Stimulated activated CD8-positive, alpha-beta memory T cell treated with anti-CD3 and anti-CD28 coated beads, Interleukin-2, amount 100 ng/mL, for 1 hour (primary cell): ENCODE measurements around the gene ALPK3.

Experiments
- DNase-seq, 2 donors: peaks; one replicate each; pipeline ENCODE4 v3.0.0-alpha.2; 2020; ENCODE audit warnings: low read depth in 2 of 2

Gene ALPK3

DNA sequence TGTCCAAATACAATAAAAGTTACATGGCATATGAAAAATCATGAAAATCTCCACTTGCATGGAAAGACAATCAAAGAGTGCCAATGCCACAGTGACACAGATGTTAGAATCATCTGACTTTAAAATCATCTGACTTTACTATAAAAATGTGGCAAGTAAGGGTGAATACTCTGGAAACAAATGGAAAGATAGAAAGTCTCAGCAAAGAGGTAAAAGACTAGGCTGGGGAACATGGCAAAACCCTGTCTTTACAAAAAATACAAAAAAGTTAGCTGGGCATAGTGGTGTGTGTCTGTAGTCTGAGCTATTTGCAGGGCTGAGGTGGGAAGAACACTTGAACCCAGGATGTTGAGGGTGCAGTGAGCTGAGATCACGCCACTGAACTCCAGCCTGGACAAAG, 29.1 kb downstream of the ALPK3 start:
- DNase-seq = no peak

DNA sequence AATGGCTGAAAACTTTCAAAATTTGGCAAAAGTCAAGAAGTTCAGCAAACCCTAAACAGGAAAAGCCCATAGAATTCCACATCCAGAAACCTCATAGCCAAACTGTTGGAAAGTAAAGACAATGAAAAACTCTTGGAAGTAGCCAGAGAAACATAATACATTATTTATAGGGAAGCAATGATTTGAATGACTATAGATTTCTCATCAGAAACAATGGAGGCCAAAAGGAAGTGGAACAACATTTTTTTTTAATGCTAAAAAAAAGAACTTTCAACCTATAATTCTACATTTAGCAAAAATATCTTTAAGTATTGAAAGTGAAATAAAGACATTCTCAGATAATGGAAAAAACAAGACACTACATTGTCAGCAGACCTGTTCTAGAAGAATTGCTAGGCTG, 30.2 kb downstream of the ALPK3 start:
- DNase-seq = no peak

DNA sequence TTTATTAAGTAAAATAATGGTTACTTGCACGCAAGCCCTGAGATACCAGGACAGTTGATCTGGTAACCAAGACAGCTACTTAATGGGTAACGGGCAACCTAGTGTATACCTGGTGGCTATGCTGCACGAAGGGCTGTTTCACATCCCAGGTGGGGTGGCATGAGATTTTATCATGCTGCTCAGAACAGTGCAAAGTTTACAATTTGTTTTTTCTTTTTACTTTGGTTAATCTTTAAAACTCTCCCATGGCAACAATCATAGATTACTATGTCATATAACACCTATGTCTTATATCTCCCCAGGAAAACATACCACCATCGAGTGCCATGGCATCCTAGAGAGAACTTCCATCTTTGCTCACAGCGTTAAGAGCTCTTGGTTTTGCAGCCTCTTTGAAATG, 35.1 kb downstream of the ALPK3 start:
- no peak for DNase-seq

DNA sequence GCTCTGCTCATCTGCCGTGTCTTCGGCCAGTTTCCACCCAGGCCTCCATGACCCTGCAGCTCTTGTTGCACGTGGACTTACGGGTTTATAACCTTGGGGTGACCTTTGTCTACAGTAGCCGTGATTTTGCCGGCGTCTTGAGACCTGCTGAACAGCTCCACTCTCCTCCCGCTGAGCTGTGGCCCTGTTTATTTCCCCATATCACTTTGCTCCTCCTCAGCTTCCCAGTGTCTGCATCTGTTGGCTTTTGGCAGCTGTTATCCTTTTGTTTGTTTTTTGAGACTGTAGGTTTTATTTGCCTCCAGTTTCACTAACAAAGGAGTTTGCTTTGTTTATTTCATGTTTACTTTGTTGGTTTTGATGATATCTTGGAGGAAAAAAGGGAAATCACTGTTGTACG, 38.0 kb downstream of the ALPK3 start:
- DNase-seq = no peak

DNA sequence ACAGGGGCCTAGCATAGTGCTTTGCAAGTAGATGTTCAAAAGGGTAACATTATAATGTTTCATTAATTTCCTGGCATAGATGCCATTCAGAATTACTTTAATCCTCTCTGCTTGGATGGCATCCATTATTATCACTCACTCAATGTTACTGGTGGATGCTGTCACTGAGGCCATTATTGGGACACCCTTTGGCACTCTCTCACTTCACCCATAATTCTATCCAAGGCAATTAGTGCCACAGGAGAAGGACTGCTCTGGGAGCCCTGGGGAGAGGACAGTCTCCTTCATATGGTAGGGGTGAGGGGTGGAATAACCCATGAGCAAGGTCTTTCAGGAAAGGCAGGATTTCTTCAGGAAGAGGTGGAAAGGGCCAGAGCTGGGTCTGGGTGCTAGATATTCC, 38.6 kb downstream of the ALPK3 start:
- DNase-seq = no peak

DNA sequence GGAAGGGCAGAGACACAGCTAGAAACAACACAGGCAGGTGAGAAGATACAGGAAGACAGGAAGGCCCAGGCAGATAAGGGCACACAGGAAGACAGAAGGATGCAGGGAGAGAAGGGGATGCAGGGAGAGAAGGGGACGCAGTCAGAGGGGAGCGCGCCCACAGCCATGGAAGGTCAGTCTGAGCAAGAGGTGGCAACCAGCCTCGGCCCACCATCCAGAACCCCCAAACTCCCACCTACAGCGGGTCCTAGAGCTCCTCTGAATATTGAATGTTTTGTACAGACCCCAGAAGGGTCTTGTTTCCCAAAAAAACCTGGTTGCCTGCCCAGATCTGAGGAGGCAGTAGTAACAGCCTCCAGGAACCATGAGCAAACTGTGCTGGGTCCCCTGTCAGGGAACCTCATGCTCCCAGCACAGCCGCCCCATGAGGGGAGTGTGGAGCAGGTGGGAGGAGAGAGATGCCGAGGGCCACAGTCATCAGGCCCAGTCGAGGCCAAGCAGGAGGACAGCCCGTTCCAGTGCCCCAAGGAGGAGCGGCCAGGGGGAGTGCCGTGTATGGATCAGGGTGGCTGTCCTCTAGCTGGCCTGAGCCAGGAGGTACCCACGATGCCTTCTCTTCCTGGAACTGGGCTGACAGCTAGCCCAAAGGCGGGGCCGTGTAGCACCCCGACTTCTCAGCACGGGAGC, 39.7 kb downstream of the ALPK3 start:
- DNase-seq = no peak

DNA sequence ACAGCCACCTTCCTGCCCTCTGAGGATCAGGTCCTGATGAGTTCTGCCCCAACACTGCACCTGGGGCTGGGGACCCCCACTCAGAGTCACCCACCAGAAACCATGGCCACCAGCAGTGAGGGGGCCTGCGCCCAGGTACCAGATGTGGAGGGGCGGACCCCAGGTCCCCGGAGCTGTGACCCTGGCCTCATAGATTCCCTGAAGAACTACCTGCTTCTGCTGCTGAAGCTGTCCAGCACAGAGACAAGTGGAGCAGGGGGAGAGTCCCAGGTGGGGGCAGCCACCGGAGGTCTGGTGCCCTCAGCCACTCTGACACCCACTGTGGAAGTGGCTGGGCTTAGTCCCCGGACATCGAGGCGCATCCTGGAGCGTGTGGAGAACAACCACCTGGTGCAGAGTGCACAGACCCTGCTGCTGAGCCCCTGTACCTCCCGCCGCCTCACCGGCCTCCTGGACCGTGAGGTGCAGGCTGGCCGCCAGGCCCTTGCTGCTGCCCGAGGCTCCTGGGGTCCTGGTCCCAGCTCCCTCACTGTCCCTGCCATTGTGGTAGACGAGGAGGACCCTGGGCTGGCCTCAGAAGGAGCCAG, 40.4 kb downstream of the ALPK3 start:
- no peak for DNase-seq

DNA sequence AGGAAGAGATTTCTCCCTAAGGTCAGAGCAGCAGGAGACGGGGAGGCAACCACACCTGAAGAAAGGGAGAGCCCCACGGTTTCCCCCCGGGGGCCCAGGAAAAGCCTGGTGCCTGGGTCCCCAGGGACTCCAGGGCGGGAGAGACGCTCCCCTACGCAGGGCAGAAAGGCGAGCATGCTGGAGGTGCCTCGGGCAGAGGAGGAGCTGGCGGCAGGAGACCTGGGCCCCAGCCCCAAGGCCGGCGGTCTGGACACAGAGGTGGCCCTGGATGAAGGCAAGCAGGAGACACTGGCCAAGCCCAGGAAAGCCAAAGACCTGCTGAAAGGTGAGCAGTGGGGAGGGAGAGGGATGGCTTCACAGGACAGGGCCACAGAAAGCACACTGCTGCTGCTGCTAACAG, 41.1 kb downstream of the ALPK3 start:
- no peak for DNase-seq

DNA sequence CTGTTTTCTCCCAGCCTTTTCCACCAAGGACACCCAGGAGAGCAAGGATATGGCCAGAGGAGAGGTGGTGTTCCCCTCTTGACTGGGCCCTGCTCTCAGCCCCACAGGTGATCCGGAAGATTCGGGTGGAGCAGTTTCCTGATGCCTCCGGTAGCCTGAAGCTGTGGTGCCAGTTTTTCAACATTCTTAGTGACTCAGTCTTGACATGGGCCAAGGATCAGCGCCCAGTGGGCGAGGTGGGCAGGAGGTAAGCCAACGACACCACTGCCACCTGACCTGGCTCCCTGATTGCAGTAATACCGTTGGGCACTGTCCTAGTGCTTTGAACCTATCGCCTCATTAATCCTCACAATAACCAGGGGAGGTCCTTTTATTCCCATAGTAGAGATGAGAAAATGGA, 42.0 kb downstream of the ALPK3 start:
- no peak for DNase-seq

DNA sequence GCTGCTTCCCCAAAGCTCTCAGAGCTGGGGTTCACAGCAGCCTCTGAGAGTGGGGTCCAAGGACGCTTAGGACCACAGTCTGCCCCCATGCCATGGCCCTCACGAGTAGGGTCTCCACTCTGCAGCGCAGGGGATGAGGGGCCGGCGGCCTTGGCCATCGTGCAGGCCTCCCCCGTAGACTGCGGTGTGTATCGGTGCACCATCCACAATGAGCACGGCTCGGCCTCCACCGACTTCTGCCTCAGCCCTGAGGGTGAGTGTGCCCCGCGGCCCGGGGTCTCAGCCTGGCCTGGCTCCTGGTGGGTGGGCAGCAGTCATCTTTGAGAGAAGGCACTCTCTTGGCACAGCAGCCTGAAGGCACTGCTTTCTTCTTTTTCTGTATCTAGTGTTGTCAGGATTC, 42.5 kb downstream of the ALPK3 start:
- no peak for DNase-seq

DNA sequence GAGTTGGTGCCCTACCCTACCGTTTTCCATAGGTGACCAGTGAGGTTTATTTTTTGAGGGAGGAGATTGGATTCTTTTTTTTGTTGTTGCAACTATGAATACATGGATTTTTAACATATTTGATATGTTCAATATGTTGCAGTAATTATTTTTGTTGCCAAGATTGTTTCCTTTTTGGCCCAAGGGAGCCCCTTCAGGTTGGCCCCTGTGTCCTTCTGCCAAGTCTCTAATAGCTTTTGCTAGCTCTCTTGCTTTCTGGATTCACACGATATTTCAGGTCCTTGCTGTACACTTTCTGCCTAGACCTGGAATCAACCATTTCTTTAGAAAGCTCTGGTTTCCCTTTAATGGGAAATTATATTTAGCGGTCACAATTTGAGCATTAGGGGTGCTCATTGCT, 44.6 kb downstream of the ALPK3 start:
- no peak for DNase-seq

DNA sequence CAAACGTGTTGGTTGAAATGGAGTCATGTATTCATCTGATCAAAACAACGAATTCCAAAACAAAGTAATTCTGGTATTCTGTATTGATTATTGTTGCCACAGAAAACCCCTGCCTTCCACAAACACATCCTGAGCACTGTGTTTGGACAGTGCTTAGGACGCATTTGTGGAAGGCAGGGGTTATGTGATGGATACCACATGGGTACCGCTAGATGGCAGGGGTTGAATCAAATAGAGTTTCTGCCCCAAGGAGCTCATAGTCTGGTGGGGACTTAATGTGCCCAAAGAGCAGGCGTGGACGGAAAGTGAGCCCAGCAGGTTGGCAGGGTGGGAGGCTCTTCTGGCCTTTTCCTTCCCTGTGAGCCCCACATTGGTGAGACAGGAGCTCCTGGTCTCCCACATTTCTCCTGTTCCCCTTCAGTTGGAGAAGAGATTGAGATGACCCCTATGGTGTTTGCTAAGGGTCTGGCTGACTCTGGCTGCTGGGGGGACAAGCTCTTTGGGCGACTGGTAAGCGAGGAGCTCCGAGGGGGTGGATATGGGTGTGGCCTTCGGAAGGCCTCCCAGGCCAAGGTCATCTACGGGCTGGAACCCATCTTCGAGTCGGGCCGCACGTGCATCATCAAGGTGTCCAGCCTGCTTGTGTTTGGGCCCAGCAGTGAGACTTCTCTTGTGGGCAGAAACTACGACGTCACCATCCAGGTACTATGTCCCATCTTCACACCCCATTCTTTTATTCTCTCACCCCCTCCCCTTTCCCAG, 45.2 kb downstream of the ALPK3 start:
- no peak for DNase-seq

DNA sequence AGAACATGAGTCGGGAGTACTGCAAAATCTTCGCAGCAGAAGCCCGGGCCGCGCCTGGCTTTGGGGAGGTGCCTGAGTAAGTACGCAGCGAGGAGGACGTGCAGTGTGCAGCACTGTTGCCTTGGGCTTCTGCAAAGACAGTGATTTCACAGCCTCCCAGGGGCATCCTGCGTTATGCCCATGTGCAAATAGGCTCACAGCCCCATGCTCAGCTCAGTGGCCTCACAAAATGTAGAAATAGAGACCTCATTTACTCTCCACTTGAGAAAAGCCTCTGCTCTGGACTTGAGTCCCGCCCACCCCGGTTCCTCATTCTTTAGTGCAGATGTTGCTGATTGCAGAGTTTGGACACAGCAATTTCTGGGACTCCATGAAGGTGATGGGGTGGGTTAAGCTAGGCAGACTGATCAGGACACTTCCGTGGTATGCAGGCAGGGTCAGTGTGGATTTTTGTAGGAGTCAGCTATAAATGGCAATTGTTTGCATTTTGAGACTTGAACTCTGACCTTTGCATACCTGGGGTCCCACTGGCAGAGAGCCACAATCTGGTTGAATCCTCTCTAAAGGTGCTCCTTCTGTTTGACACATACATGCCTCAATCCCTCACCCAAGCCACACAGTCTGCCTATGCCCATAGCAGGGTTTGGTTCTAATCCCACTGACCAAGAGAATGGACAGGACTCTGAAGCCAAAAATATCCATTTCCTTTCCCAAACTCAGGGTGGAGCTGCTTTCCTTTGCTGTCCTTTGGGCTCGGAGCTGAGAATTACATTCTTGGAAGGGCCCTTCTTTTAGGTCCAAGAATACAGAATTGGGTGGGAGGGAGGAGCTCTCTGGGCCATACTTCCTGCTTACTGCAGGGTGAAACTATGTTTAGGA, 46.6 kb downstream of the ALPK3 start:
- DNase-seq = no peak

DNA sequence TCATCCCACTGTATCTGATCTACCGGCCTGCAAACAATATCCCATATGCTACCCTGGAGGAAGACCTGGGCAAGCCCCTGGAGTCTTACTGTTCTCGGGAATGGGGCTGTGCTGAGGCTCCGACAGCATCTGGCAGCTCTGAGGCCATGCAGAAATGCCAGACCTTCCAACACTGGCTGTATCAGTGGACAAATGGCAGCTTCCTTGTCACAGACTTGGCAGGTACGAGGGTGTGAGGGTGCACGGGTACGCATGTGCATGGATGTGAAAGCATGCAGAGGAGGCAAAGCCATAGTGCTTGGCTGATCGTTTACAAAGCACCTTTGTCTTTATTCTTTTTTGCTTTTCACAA, 47.3 kb downstream of the ALPK3 start:
- DNase-seq = no peak

DNA sequence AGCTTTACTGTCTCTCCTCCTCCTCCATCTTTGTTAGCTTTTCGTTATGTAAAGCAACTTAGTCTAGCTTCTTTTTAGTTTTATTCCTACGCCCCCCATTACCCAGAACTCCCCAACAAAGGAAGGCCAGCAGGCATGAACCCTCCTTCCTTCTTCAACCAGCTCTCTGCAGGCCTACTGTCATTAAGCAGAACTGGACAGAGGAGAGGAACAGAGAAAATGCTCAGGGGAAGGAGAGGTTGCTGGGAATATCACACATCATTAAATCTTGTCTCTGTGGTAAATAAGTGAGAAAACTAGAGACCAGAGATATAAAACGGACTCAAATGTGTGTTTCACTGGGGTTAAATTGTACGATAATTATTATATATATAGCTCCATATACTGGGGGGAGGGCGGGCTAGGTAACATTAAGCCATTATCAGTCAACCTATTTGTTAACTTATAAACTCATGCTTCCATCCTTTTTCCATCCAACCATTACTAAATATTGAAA, 48.0 kb downstream of the ALPK3 start:
- DNase-seq = no peak

DNA sequence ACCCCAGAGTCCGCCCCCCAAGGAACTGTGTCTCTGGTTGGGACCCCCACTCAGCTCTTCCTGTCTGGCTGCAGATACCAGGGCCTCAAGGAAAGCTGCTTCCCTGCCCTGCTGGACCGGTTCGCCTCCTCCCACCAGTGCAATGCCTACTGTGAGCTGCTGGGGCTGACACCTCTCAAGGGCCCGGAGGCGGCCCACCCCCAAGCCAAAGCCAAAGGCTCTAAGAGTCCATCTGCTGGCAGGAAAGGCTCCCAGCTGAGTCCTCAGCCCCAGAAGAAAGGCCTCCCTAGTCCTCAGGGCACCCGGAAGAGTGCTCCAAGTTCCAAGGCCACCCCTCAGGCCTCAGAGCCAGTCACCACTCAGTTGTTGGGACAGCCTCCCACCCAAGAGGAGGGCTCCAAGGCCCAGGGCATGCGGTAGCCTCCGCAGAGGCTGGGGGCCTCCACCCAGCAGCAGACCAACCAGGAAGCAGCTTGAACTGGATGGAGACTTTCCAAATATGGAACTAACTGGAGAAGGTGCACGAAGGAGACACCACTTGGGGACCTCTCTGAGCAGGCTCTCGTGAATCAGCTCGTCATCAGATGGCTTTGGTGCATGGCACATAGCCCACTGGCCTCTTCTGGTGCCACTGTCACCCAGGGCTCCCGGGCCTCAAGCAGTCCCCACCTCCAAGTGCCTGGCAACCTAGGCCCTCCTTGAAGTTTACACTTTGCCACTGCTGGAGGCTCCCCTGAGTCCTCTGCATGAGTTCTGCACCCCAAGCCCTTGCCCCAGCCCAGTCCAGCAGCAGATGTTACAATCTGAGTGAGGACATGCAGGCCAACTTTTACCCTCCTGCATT, 51.1 kb downstream of the ALPK3 start:
- DNase-seq = no peak

DNA sequence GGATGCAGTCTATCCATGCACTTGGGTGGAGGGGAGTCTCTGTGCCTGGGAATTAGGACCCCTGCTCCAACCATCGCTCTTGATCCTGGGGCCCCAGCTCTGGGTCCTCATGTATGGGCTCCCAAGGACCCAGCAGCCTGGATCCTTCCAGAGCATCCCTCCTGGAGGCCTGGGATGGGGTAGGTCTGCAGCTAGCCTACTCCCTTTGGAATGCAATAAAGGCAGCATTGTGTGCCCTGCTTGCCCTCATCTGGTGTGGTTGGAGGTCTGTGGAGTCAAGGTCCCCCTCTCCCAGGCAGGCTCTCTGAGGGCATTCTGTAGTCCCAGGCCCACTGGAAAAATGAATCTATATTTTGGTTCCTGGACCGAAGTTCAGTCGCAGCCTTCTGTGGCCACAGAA, 52.4 kb downstream of the ALPK3 start:
- DNase-seq = no peak

DNA sequence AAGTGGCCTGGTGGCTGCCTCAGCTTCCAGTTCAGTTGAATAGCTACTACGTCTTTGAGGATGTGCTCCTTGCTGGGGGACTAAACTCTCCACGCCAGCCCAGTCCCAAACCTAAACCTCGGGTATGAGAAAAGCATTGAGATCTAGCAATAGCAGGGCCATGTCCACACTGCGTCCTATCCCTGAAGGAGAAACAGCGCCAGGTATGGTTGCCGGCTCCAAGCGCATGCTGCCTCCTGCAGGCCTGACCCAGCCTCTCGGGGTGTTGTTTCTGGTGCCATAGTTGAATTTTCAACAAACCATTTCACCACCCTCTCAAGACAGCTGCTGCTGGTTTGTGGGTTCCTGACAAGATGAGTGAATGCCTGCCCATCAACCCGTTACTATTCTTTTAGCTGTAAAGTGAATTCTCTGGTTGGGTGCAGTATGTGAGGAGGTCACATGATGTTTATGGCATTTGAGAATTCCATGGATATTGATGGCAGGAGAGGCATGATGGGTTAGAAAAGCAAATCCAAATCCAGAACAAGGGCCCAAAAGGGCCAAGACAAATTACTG, 54.4 kb downstream of the ALPK3 start:
- DNase-seq = no peak

DNA sequence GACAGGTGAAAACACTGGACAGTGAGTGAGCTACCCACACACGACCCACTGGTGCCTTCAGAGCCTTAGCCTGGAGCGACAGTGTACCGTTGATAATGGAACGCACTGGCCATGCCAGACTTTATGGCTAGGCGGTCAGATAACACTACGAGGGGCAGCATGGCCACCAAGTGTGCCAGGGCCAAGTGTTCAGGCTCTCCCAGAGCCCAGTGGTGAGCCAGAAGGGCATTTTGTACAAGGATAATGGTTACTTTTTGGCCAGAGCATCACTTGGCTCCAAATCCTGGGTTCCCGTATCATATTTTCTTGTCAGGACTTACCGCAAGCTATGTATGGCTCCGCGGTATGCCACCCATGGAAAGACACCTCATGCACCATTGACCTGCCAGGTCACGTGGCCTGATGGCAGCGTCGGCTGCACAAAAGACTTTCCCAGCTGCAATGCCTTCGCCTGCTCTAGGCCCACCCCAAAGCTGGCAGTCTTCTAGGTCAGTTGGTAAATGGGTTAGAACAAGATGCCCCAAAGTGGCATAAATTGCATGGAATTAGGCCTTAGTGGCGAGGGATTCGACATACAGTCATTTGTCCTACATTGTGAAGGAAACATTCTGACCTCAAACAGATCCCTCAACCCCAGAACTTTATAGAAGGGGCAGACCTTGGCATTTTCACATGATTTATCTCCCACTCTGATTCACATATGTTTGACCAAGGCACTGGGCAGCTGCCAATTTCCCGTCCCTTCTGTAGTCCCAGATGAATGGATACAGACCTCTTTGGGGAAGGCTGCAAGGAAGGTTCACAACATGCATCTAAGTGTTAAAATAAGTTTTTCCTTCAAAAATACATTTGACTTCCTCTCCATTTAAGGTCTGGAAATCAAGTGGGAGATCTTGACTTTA, 55.1 kb downstream of the ALPK3 start:
- DNase-seq = no peak

DNA sequence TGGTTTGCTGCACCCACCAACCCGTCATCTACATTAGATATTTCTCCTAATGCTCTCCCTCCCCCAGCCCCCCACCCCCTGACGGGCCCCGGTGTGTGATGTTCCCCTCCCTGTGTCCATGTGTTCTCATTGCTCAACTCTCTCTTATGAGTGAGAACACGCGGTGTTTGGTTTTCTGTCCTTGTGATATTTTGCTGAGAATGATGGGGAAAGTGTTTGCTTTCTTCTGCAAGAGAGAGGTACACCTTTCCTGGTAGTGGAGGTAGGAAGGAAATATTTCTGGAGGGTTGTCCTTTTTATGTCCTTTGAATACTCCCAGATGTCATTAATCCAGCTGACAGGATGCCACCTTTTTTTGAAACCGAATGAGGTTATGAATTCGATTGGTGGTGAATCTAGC, 56.8 kb downstream of the ALPK3 start:
- DNase-seq = no peak
